Lower leg skin (tissue), 4 donors: ENCODE results near the gene PJA2. TPM values are rescaled to one million over a fixed set of nuclear protein-coding genes. Genes with fewer than 3 reads are reported as not detected.

Source experiments
- DNase-seq, 2 donors: peaks; one replicate each; pipeline ENCODE4 v3.0.0-alpha.2; 2019; ENCODE audit warnings: low spot score in 2 of 2
- H3K4me3 ChIP-seq: fragments of 200-600 bp; sonication (generic); 2 replicates; pipeline ENCODE4 v1.5.1; 2017; ENCODE audit warnings: mild to moderate bottlenecking, low read depth; ENCODE audit not compliant: poor library complexity, severe bottlenecking
- POLR2A ChIP-seq, 2 donors: fragments of 450-650 bp; IDR thresholded peaks; one replicate each; pipeline ENCODE4 v1.6.1; 2016 to 2017; ENCODE audit warnings: antibody characterized with exemption in 2 of 2, mild to moderate bottlenecking in 1 of 2, moderate library complexity in 1 of 2
- WGBS, 2 donors: methylation state at CpG; one replicate each; pipeline ENCODE4 v1.1.5; 2018; 5-methylcytosine and 5-hydroxymethylcytosine counted together
- intact Hi-C: fragments of 100-400 bp; cut with DNase I; formaldehyde crosslinking; loops from one replicate; pipeline ENCODE4 v1.15.0; 2023; ENCODE audit warnings: low total_unique reads
- total RNA-seq, 4 donors: library from RNA; depleted of rRNA; stranded (reverse); fragments of >200 nt; gene quantifications; one replicate each; pipeline ENCODE4 v1.1.0, GENCODE V29; 2016
- TF ChIP-seq, protein P1 (sequence below), 3 donors: fragments of 450-650 bp; IDR thresholded peaks; one replicate each; pipeline ENCODE4 v1.5.1; 2016; ENCODE audit warnings: antibody characterized with exemption in 3 of 3, mild to moderate bottlenecking in 3 of 3, moderate library complexity in 2 of 3

PJA2 gene
- total RNA-seq, 4 donors from 2014 or later: 49.7 to 65.4 (median 54.8) TPM

- DNase-seq: no peak
- intact Hi-C loops: no loop called here
Measured at GRCh38 chr5:109411627-109412026, 1.9 kb upstream of the PJA2 start.

DNA sequence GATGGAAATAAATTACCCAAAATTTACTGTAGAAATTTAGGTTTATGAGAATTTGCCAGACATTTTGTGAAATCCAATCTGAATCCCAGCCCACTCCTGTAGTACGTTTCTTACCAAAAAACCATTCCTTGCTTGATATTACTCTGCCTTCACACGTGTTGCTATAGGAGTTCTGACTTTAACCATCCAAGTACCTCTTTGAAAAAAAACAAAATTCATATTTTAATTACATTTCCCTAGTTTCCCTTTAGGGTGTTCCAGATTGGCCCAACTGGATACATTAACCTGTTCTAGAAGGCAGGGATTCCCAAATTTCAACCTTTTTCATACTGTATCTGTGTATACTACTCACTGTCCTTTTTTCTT is 1.4 kb upstream of the PJA2 start:
- 1 to 3% methylated on average over 2 of the region's 2 CpGs for WGBS, 2 donors
- TF ChIP-seq POLR2A (IDR thresholded peaks at IDR 0.05): no peak
- TF ChIP-seq, protein P1, sequence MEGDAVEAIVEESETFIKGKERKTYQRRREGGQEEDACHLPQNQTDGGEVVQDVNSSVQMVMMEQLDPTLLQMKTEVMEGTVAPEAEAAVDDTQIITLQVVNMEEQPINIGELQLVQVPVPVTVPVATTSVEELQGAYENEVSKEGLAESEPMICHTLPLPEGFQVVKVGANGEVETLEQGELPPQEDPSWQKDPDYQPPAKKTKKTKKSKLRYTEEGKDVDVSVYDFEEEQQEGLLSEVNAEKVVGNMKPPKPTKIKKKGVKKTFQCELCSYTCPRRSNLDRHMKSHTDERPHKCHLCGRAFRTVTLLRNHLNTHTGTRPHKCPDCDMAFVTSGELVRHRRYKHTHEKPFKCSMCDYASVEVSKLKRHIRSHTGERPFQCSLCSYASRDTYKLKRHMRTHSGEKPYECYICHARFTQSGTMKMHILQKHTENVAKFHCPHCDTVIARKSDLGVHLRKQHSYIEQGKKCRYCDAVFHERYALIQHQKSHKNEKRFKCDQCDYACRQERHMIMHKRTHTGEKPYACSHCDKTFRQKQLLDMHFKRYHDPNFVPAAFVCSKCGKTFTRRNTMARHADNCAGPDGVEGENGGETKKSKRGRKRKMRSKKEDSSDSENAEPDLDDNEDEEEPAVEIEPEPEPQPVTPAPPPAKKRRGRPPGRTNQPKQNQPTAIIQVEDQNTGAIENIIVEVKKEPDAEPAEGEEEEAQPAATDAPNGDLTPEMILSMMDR (IDR thresholded peaks at IDR 0.05): no peak
- DNase-seq: no peak
- no peak overlapping the region for H3K4me3 ChIP-seq
- intact Hi-C loops: no loop called here

More at GRCh38 chr5:109411627-109412026, 1.9 kb upstream of the PJA2 start:
- 9 to 23% methylated on average over 3 of the region's 3 CpGs for whole genome bisulfite sequencing, 2 donors
- no peak overlapping the region for H3K4me3 ChIP-seq
- TF ChIP-seq POLR2A (IDR thresholded peaks at IDR 0.05): no peak
- TF ChIP-seq, protein P1 (IDR thresholded peaks at IDR 0.05): no peak

DNA sequence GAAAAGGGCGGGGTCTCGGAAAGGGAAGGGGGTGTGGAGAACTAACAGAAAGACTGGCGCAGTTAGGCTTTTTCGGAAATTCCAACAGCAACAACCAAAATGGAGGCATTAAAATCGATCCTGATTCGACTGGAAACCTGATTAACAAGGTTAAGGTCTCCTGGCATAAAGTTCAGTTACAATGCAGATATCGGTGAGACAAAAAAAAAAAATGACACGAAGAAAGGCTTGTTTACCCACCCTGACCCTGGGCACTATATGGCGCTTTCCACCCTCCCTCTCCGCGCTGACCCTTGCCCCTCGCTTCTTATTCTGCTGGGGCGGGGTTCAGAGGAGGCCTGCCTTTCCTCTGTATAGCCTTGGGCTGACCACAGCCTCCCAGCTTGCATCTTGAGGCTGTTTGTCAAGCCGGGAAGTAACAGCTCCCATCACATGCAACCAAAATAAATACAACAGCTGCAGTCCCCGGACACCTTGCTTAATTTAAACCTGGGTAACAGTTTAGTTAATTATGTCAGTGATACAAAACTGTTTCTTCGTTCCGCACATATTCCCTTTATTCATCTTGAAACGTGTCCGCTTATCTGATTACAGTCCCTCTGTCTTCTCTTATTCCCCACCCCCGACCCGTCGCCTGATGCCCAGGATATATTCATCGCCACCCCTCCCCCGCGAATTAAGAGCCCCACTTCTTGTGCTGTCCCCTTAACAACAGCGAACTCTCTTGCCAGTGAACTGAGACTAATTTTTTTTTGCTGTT is 795 bp upstream of the PJA2 start:
- 1% methylated on average over 26 of the region's 26 CpGs for WGBS, 2 donors
- peak overlapping the region; percentile 38 for H3K4me3 ChIP-seq
- intact Hi-C loops: no loop called here
- TF ChIP-seq POLR2A (IDR thresholded peaks at IDR 0.05): peak in 1 of 2 donors; percentile 24
- TF ChIP-seq, protein P1 (IDR thresholded peaks at IDR 0.05): no peak
- peak; percentile 75 to 94 for DNase-seq

DNA sequence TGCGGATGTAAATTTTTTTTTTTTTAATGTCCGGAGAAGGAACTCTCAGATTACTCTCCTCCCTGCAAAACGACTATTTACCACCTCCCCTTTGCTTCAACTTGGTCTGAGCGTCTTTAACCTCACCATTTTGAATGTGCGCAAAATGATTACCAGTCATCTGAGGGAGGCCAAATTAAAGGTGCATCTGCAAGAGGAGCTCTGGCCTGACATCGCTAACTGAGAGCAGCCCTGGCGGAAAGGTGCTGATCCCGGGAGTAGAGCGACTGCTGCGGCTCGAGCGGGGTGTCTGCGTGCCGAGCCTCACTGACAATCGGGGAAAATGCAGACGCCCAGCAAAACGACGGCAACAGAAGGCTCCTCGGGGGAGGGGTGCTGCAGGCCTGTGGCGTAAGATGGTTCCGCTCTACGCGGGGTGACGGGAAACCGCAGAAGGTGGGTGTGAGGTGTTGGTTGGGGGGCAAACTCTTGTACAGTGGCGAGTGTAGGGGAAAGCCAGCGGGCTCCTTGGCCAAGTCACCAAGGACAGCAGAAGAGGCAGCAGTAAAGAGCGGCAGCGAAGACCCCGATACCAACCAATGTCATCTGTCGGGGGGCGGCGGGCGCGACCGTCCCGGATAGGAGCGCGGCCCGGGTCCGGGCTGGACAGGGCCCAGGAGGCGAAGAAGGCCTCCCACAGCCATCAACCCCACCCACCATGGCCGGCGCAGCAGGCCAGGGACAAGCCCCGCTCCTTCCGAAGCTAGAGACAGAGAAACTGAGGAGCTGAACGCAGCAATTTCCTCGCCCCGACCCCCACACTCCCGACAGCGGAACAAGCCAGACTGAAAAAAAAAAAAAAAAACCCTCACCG is 557 bp downstream of the PJA2 start:
- 1% methylated on average over 44 to 52 of the region's 52 CpGs for WGBS, 2 donors
- intact Hi-C loops: no loop called here

GRCh38 chr5:109407913-109408312 is 1.9 kb downstream of the PJA2 start:
- TF ChIP-seq, protein P1 (IDR thresholded peaks at IDR 0.05): no peak
- TF ChIP-seq POLR2A (IDR thresholded peaks at IDR 0.05): no peak
- DNase-seq: no peak
- 25 to 33% methylated on average over 2 of the region's 2 CpGs for WGBS, 2 donors
- no peak overlapping the region for H3K4me3 ChIP-seq
- intact Hi-C loops: no loop called here

More for the DNA sequence above, 557 bp downstream of the PJA2 start:
- peak overlapping the region; percentile 88 for H3K4me3 ChIP-seq
- DNase-seq: peak; percentile 75 to 93
- TF ChIP-seq POLR2A (IDR thresholded peaks at IDR 0.05): no peak
- TF ChIP-seq, protein P1 (IDR thresholded peaks at IDR 0.05): no peak
